Caco-2 (cell line): ENCODE measurements around the gene ISLR. TPM values are rescaled to one million over a fixed set of nuclear protein-coding genes. Genes with fewer than 3 reads are reported as not detected.

Source experiments
- total RNA-seq: library from RNA; stranded (reverse); gene quantifications from 2 replicates; pipeline ENCODE4 v1.2.3, GENCODE V29; 2022

ISLR gene
- total RNA-seq, 1 experiment from 2014 or later: not detected

Other genes with a start within 250 kb of the ISLR start
- gene LOXL1, start 247.2 kb upstream of the ISLR start, total RNA-seq: 1.3 and 3.7 TPM in 2 replicates
- gene STOML1, start 181.4 kb upstream of the ISLR start, total RNA-seq: 7.6 TPM in 2 replicates
- gene PML, start 179.0 kb upstream of the ISLR start, total RNA-seq: 18.7 and 19.5 TPM in 2 replicates
- not detected in 2 replicates for gene GOLGA6A, start 91.2 kb upstream of the ISLR start, total RNA-seq
- not detected in 2 replicates for gene ISLR2, start 43.1 kb upstream of the ISLR start, total RNA-seq
- 2.1 and 3.1 TPM in 2 replicates for gene STRA6, start 29.1 kb downstream of the ISLR start, total RNA-seq
- not detected in 2 replicates for gene CCDC33, start 62.6 kb downstream of the ISLR start, total RNA-seq
- 0.56 TPM in 1 of 2 replicates, not detected in the other for gene CYP11A1, start 193.9 kb downstream of the ISLR start, total RNA-seq